NCI-H1436 treated with DMSO at 0.1 percent for 48 hours (cell line): ENCODE results near the gene CTDNEP1.
A peak's percentile ranks its signal among the peaks of the same experiment; 100 is the strongest.

ENCODE experiments used
- DNase-seq: peaks from one replicate; lab custom pipeline; 2025; lab: John Stamatoyannopoulos, UW

CTDNEP1 gene

GRCh38 chr17:7215136-7215638 is 36.3 kb downstream of the CTDNEP1 start:
- DNase-seq = no peak

GRCh38 chr17:7214300-7215135 is 37.0 kb downstream of the CTDNEP1 start:
- DNase-seq = peak; percentile 94

DNA sequence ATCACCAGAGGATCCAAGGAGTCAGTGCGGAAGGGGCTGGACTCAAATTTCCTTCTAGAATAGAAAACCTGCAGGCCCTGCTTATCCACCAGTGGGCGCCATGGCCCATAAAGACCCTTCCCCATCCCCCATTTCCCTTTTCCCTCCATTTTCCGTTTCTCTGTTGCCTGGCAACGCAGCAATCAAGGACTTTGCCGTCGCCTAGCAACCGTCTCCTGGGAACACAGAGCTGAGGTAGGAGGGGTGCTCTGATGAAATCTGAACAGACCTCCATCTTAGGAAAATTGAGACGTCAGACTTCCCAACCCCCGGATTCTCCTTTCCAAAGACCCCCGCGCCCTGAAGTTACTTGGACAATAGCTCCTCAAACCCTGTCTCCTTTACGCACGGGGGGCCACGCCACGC is 37.6 kb downstream of the CTDNEP1 start:
- DNase-seq = peak; percentile 85

DNA sequence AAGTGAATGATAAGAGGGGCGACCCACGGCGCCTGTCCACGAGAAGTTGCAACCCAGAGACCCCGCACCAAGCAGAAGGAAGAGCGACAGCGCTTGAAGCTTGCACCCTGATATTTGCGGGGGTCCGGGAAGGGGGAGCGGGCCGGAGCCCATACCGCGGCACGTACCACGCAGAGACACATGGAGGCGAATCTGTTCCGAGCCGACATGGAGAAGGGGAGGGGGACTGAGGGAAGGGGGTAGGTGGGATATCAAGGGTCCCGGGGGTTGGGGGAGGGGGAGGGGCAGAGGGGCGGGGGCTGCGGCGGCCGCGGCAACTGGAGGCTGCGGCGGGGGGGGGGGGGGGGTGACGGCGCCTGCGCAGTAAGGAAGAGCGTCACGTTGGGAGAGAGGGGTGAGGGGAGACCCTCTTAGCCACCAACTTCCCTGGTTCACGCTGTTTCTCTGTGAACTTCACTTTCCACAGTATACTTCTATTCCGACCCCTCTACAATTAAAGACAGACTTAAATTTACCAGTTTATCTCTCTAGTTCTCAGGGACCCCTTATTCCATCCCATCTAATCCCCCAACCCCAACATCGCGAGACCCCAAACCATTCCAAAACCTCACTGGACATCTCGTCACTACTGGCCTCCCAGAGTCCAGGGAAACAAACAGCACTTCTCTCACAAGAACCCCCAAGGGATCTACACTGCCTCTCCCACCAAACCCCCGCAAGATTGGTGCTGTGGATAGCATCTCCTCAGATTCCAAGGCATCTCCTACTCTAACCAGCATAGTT is 39.9 kb downstream of the CTDNEP1 start:
- DNase-seq = no peak

GRCh38 chr17:7208754-7209460 is 42.6 kb downstream of the CTDNEP1 start:
- no peak for DNase-seq

- DNase-seq = no peak
These were observed 43.4 kb downstream of the CTDNEP1 start for GRCh38 chr17:7208027-7208571.

- DNase-seq = no peak
These were observed 44.2 kb downstream of the CTDNEP1 start for GRCh38 chr17:7207120-7208001.

DNA sequence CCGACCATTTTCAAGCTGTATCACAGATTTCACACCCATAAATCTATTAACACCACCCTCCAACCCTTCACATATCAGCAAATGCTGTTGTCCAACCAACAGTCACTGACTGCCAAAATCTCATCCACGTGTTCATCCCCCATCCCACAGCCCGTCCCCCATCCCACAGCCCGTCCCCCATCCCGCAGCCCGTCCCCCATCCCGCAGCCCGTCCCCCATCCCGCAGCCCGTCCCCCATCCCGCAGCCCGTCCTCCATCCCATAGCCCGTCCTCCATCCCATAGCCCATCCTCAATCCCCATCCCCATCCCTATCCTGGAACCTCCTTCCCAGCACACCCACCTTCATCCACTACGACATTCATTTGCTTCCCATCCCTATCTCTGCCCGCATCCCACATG is 46.0 kb downstream of the CTDNEP1 start:
- DNase-seq = no peak

GRCh38 chr17:7204828-7205461 is 46.6 kb downstream of the CTDNEP1 start:
- DNase-seq = peak; percentile 76

DNA sequence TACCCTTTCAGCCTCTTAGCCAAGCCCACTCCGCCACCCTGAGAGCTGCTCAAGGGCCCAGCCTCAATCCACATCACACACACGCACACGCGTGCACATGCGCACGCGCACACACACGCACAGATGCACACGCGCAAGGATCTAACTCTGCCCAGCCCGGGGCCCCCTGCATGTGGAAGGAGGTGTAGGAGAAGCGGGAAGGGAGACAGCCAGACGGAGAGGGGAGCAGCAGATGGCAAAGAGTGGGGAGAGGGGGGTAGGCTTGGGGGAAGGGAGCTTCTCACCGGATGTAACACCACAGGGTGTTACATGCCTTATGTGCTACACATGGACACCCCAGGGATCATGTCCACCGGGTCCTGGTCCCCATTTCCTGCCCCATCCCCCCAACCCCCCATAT is 47.2 kb downstream of the CTDNEP1 start:
- no peak for DNase-seq

GRCh38 chr17:7203391-7203790 is 48.1 kb downstream of the CTDNEP1 start:
- no peak for DNase-seq

GRCh38 chr17:7196651-7197401 is 54.7 kb downstream of the CTDNEP1 start:
- no peak for DNase-seq

DNA sequence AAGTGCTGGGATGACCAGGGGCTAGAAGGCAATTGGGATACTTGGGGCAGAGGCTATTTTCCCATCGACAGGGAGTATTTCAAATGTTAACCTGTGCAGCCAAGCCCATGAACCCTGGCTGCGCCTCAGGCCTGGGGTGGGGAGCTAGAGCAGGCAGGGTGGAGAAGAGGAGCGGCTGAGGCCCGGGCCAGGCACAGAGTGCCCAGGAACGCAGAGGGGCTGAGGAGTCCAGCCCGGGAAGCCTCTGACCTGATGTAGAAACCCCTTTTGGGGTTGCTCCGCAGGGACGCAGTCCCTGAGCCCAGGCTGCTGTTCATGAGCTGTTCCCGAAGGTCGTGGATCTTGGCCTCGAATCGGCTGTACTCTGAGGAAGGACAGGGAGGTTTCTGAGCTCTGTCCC is 55.6 kb downstream of the CTDNEP1 start:
- DNase-seq = no peak
